H9 (cell line): Measurements from ENCODE around the gene NFATC2IP. TPM values are rescaled to one million over a fixed set of nuclear protein-coding genes. Genes with fewer than 3 reads are reported as not detected.

Experiments
- DNase-seq: peaks from one replicate; pipeline ENCODE4 v3.0.0-alpha.2; 2017
- H2AFZ ChIP-seq: one replicate; pipeline ENCODE4 v1.6.1; 2013; ENCODE audit warnings: mild to moderate bottlenecking, low read length, control low read depth, moderate library complexity
- H2AK5ac ChIP-seq: 2 replicates; pipeline ENCODE4 v1.6.1; 2013; ENCODE audit warnings: low read length, control low read depth, mixed read lengths; ENCODE audit not compliant: insufficient read length
- H2BK120ac ChIP-seq: one replicate; pipeline ENCODE4 v1.6.1; 2013; ENCODE audit warnings: low read depth, mild to moderate bottlenecking, low read length, control low read depth, inconsistent platforms; ENCODE audit not compliant: poor library complexity, severe bottlenecking
- H2BK12ac ChIP-seq: 2 replicates; pipeline ENCODE4 v1.6.1; 2013; ENCODE audit warnings: low read length, control low read depth, mixed read lengths, low read depth; ENCODE audit not compliant: insufficient read length
- H2BK15ac ChIP-seq: 2 replicates; pipeline ENCODE4 v1.6.1; 2013; ENCODE audit warnings: low read depth, low read length, control low read depth
- H2BK20ac ChIP-seq: one replicate; pipeline ENCODE4 v1.6.1; 2013; ENCODE audit warnings: low read depth, mild to moderate bottlenecking, low read length, control low read depth, inconsistent platforms; ENCODE audit not compliant: poor library complexity, severe bottlenecking
- H2BK5ac ChIP-seq: 2 replicates; pipeline ENCODE4 v1.6.1; 2013; ENCODE audit warnings: low read length, control low read depth, mixed read lengths; ENCODE audit not compliant: insufficient read length
- H3K14ac ChIP-seq: 2 replicates; pipeline ENCODE4 v1.6.1; 2013; ENCODE audit warnings: low read length, control low read depth; ENCODE audit not compliant: insufficient read depth
- H3K18ac ChIP-seq: 2 replicates; pipeline ENCODE4 v1.6.1; 2013; ENCODE audit warnings: low read depth, mild to moderate bottlenecking, mixed read lengths, low read length, control low read depth; ENCODE audit not compliant: insufficient read length
- H3K23ac ChIP-seq: 2 replicates; pipeline ENCODE4 v1.6.1; 2013; ENCODE audit warnings: low read length, control low read depth, mixed read lengths, low read depth; ENCODE audit not compliant: insufficient read length
- H3K23me2 ChIP-seq: 2 replicates; pipeline ENCODE4 v1.6.1; 2013; ENCODE audit warnings: low read depth, mild to moderate bottlenecking, mixed read lengths, low read length, control low read depth; ENCODE audit not compliant: insufficient read length, poor library complexity, severe bottlenecking
- H3K27ac ChIP-seq: 2 replicates; pipeline ENCODE4 v1.5.1; 2013; ENCODE audit warnings: low read length, control low read depth, mixed read lengths, low read depth; ENCODE audit not compliant: insufficient read length
- H3K27me3 ChIP-seq: 2 replicates; pipeline ENCODE4 v1.6.1; 2013; ENCODE audit warnings: low read length, control low read depth, inconsistent platforms; ENCODE audit not compliant: insufficient read depth
- H3K4ac ChIP-seq: 2 replicates; pipeline ENCODE4 v1.6.1; 2013; ENCODE audit warnings: low read depth, mild to moderate bottlenecking, control low read depth, inconsistent platforms, low read length, moderate library complexity
- H3K4me1 ChIP-seq: 2 replicates; pipeline ENCODE4 v1.6.1; 2013; ENCODE audit warnings: low read length, control low read depth, inconsistent platforms; ENCODE audit not compliant: insufficient read depth
- H3K4me2 ChIP-seq: 2 replicates; pipeline ENCODE4 v1.6.1; 2013; ENCODE audit warnings: low read length, control low read depth, mixed read lengths; ENCODE audit not compliant: insufficient read length, insufficient read depth
- H3K56ac ChIP-seq: 2 replicates; pipeline ENCODE4 v1.6.1; 2013; ENCODE audit warnings: low read depth, mild to moderate bottlenecking, mixed read lengths, low read length, control low read depth; ENCODE audit not compliant: insufficient read length
- H3K79me1 ChIP-seq: 2 replicates; pipeline ENCODE4 v1.6.1; 2013; ENCODE audit warnings: low read depth, mild to moderate bottlenecking, moderate library complexity, low read length, control low read depth, inconsistent platforms; ENCODE audit not compliant: insufficient read depth, poor library complexity, severe bottlenecking
- H3K79me2 ChIP-seq: 2 replicates; pipeline ENCODE4 v1.6.1; 2013; ENCODE audit warnings: low read length, control low read depth, inconsistent platforms; ENCODE audit not compliant: insufficient read depth
- H3K9ac ChIP-seq: 2 replicates; pipeline ENCODE4 v1.6.1; 2013; ENCODE audit warnings: low read length, control low read depth, mixed read lengths; ENCODE audit not compliant: insufficient read length; ENCODE audit errors: extremely low read depth
- H3K9me3 ChIP-seq: one replicate; pipeline ENCODE4 v1.6.1; 2013; ENCODE audit warnings: low read depth, low read length, inconsistent platforms; ENCODE audit not compliant: control insufficient read depth
- H3T11ph ChIP-seq: one replicate; pipeline ENCODE4 v1.6.1; 2013; ENCODE audit warnings: mild to moderate bottlenecking, low read length, control low read depth, inconsistent platforms
- H4K20me1 ChIP-seq: one replicate; pipeline ENCODE4 v1.6.1; 2013; ENCODE audit not compliant: control insufficient read depth, insufficient read length, insufficient read depth
- H4K5ac ChIP-seq: 2 replicates; pipeline ENCODE4 v1.6.1; 2013; ENCODE audit warnings: low read depth, mild to moderate bottlenecking, mixed read lengths, low read length, control low read depth; ENCODE audit not compliant: insufficient read length
- H4K8ac ChIP-seq: replicated peaks from 2 replicates; pipeline ENCODE4 v1.6.1; 2013; ENCODE audit warnings: low read length, control low read depth, mixed read lengths, low read depth; ENCODE audit not compliant: insufficient read length
- H4K91ac ChIP-seq: 2 replicates; pipeline ENCODE4 v1.6.1; 2013; ENCODE audit warnings: low read depth, mild to moderate bottlenecking, moderate library complexity, mixed read lengths, low read length, control low read depth; ENCODE audit not compliant: insufficient read length
- H3K27ac Mint-ChIP-seq, 3 experiments: 2 replicates in 2 of 3; 3 replicates in 1 of 3; pipeline ENCODE4 v1.8.0; 2020 to 2021; ENCODE audit warnings: mixed read lengths in 3 of 3, mild to moderate bottlenecking in 1 of 3, moderate library complexity in 1 of 3
- H3K27me3 Mint-ChIP-seq: 2 replicates; pipeline ENCODE4 v1.8.0; 2021; ENCODE audit warnings: low read depth, mild to moderate bottlenecking, moderate library complexity, mixed read lengths
- H3K36me3 Mint-ChIP-seq, 3 experiments: 2 replicates in 2 of 3; 3 replicates in 1 of 3; pipeline ENCODE4 v1.8.0; 2020 to 2021; ENCODE audit warnings: low read depth in 3 of 3, mixed read lengths in 3 of 3; ENCODE audit not compliant: insufficient read depth in 1 of 3
- H3K4me1 Mint-ChIP-seq, 2 experiments: 2 replicates each; pipeline ENCODE4 v1.8.0; 2020; ENCODE audit warnings: mixed read lengths in 2 of 2
- H3K4me3 Mint-ChIP-seq, 2 experiments: 2 replicates in 1 of 2; 3 replicates in 1 of 2; pipeline ENCODE4 v1.8.0; 2020 to 2021; ENCODE audit warnings: mild to moderate bottlenecking in 2 of 2, mixed read lengths in 2 of 2, moderate library complexity in 1 of 2
- H3K9me3 Mint-ChIP-seq, 2 experiments: 2 replicates in 1 of 2; 3 replicates in 1 of 2; pipeline ENCODE4 v1.8.0; 2020; ENCODE audit warnings: mild to moderate bottlenecking in 2 of 2, mixed read lengths in 2 of 2, moderate library complexity in 1 of 2
- WGBS: extraction: QIAGEN DNeasy Blood & Tissue Kit; methylation state at CpG from one replicate; pipeline ENCODE4 v1.1.7; 2013; ENCODE audit warnings: missing lambda C conversion rate, low lambda C conversion rate, mixed read lengths; ENCODE audit not compliant: insufficient read length; ENCODE audit errors: extremely low coverage; 5-methylcytosine and 5-hydroxymethylcytosine counted together
- total RNA-seq: library from RNA; stranded (reverse); gene quantifications from 2 replicates; pipeline ENCODE4 v1.2.1, GENCODE V29; 2021
- TF ChIP-seq, protein P1 (sequence below): fragments of 200-600 bp; sonication (generic); conservative IDR thresholded peaks from 3 replicates; pipeline ENCODE4 v1.8.0; 2021; ENCODE audit warnings: antibody characterized with exemption, mild to moderate bottlenecking

Gene NFATC2IP
- total RNA-seq, 1 experiment from 2014 or later: 73.8 TPM

DNA sequence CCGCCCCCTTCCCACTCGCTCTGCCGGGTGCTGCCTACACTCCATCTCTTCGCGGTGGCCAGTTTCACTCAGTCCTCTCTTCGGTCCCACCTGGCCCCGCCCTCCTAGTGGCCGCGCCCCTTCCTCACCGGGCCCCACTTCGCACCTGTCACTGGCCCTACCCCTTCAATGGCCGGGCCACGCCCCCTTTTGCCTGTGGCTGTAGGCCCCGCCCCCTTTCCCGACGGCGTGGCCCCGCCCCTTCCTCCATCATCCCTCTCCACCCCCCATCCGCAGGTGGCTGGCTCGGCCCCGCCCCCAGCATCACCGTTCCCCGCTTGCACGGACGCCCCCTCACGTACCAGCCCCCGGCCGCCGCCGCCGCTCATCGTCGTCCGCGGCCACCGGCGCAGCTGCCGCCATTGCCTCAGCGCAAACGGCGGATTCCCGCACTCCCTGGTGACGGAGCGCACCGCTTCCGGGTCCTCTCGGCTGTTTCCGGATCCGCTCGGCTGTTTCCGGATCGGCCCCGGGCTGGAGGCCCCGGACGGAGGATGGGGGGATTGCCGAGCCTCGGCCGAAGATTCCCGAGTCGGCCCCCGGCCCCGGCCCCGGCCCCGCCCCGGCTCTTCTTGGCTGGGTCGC lies 25.9 kb upstream of the NFATC2IP start, which contains the start of gene RABEP2:
RABEP2 (minus strand) TSS at position 477 of the 624 bp plus-strand sequence; CDS start at position 402, 75 bp downstream.
- no peak within 1 kb of the TSS for H2BK5ac ChIP-seq
- H2AFZ ChIP-seq: peak within 1 kb of the TSS; percentile 75
- H3K27ac ChIP-seq: peak within 1 kb of the TSS; percentile 92
- TF ChIP-seq, protein P1, sequence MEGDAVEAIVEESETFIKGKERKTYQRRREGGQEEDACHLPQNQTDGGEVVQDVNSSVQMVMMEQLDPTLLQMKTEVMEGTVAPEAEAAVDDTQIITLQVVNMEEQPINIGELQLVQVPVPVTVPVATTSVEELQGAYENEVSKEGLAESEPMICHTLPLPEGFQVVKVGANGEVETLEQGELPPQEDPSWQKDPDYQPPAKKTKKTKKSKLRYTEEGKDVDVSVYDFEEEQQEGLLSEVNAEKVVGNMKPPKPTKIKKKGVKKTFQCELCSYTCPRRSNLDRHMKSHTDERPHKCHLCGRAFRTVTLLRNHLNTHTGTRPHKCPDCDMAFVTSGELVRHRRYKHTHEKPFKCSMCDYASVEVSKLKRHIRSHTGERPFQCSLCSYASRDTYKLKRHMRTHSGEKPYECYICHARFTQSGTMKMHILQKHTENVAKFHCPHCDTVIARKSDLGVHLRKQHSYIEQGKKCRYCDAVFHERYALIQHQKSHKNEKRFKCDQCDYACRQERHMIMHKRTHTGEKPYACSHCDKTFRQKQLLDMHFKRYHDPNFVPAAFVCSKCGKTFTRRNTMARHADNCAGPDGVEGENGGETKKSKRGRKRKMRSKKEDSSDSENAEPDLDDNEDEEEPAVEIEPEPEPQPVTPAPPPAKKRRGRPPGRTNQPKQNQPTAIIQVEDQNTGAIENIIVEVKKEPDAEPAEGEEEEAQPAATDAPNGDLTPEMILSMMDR: no peak; the same call in 2 of the 3 replicates
- no peak within 1 kb of the TSS for H2BK15ac ChIP-seq
- H3K9me3 Mint-ChIP-seq: no peaks in the 10 kb centered on the region
- H3K18ac ChIP-seq: peak within 1 kb of the TSS; percentile 96
- no peaks in the 10 kb centered on the region for H3K27me3 Mint-ChIP-seq
- H3K36me3 Mint-ChIP-seq: peaks cover 0 to 5% (median 5%) of the 10 kb centered on the region in 3 experiments; a peak in 6 of 7 replicates
- H3K56ac ChIP-seq: peak within 1 kb of the TSS; percentile 79
- H4K8ac ChIP-seq: no peak within 1 kb of the TSS
- H2BK20ac ChIP-seq: no peak within 1 kb of the TSS
- peak within 1 kb of the TSS; percentile 98 for H3K14ac ChIP-seq
- no peak within 1 kb of the TSS for H3T11ph ChIP-seq
- H3K27me3 ChIP-seq: no peaks in the 10 kb centered on the region
- no peaks in the 10 kb centered on the region for H3K79me2 ChIP-seq
- peak within 1 kb of the TSS; percentile 90 for H3K9ac ChIP-seq
- H3K4ac ChIP-seq: no peak within 1 kb of the TSS
- no peaks in the 10 kb centered on the region for H4K20me1 ChIP-seq
- H3K4me1 Mint-ChIP-seq: peaks cover 11 to 15% of the 10 kb centered on the region in 2 experiments
- H2BK120ac ChIP-seq: no peak within 1 kb of the TSS
- H3K23me2 ChIP-seq: peaks cover 12% of the 10 kb centered on the region
- H2BK12ac ChIP-seq: no peak within 1 kb of the TSS
- peak within 1 kb of the TSS; percentile 100 for H3K4me2 ChIP-seq
- H3K4me1 ChIP-seq: no peaks in the 10 kb centered on the region
- H2AK5ac ChIP-seq: no peak within 1 kb of the TSS
- peak; percentile 100 for DNase-seq
- peak within 1 kb of the TSS; percentile 70 for H4K5ac ChIP-seq
- H3K79me1 ChIP-seq: no peaks in the 10 kb centered on the region
- H3K9me3 ChIP-seq: no peaks in the 10 kb centered on the region
- H3K4me3 Mint-ChIP-seq: peak within 1 kb of the TSS; percentile 91 to 96
- no CpG with 5 or more reads among the region's 66 CpGs for WGBS
- peak within 1 kb of the TSS; percentile 98 to 99 (median 98) for H3K27ac Mint-ChIP-seq
- no peak within 1 kb of the TSS for H3K23ac ChIP-seq
- no peak within 1 kb of the TSS for H4K91ac ChIP-seq
